ENCODE data around the gene GPBAR1.
A peak's percentile ranks its signal among the peaks of the same experiment; 100 is the strongest.

DNA sequence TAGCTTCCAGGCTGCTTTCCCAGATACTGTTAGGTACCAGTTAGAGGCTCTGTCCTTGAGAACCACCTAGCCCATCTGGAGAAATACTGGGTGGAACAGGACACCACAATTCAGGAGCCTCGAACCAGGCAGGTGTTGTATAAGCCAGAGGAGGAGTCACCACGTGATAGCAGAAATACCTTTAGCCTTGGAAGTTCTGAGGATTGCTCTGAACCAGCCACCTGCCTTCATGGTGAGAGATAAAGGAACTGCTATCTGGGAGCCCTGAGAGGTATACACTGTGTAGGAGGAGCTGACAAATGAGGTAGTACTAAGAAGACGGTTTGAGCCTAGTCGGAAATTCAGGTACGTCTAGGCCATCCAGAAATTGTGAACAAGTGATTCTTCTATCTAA, 7.6 kb upstream of the GPBAR1 start:
- TF ChIP-seq POLR2A (IDR thresholded peaks at IDR 0.05; ENCODE audit: low read depth, low read length) (no peak), POLR2AphosphoS5 (IDR thresholded peaks at IDR 0.05; ENCODE audit: low read depth, low read length) (0 out of 2 replicates have a peak, but pooled peaks have one; percentile 1), TAF1 (IDR thresholded peaks at IDR 0.05; ENCODE audit: borderline replicate concordance, low read depth, low read length) (no peak)

All from GM12892 (cell line).